Vagina (tissue), 2 donors: ENCODE results near the gene KCTD1. TPM values are rescaled to one million over a fixed set of nuclear protein-coding genes. Genes with fewer than 3 reads are reported as not detected.

Source experiments
- DNase-seq, 2 donors: peaks; one replicate each; pipeline ENCODE4 v3.0.0-alpha.2; 2017; ENCODE audit errors: extremely low spot score in 2 of 2
- H3K27ac ChIP-seq: fragments of 200-600 bp; sonication (generic); one replicate; pipeline ENCODE4 v1.5.1; 2019
- H3K27me3 ChIP-seq: fragments of 200-600 bp; sonication (generic); one replicate; pipeline ENCODE4 v1.5.1; 2019
- H3K36me3 ChIP-seq, 2 donors: fragments of 200-600 bp; sonication (generic); one replicate each; pipeline ENCODE4 v1.5.1; 2017 to 2019
- H3K4me1 ChIP-seq: fragments of 200-600 bp; sonication (generic); one replicate; pipeline ENCODE4 v1.5.1; 2019
- H3K4me3 ChIP-seq, 2 donors: fragments of 200-600 bp; sonication (generic); 1 replicate in 1 of 2; 2 replicates in 1 of 2; pipeline ENCODE4 v1.5.1; 2016 to 2019
- H3K9me3 ChIP-seq: fragments of 200-600 bp; sonication (generic); one replicate; pipeline ENCODE4 v1.5.1; 2019
- CTCF ChIP-seq, 3 experiments: fragments of 450-650 bp in 2 of 3; fragments of 200-600 bp in 1 of 3; sonication (generic) in 1 of 3; IDR thresholded peaks; one replicate each; pipeline ENCODE4 v1.5.1; 2017 to 2019; ENCODE audit warnings: antibody characterized with exemption in 3 of 3, mild to moderate bottlenecking in 2 of 3, moderate library complexity in 2 of 3
- POLR2A ChIP-seq, 2 donors: fragments of 450-650 bp; IDR thresholded peaks; one replicate each; pipeline ENCODE4 v1.6.1; 2017; ENCODE audit warnings: antibody characterized with exemption in 2 of 2, mild to moderate bottlenecking in 2 of 2, moderate library complexity in 2 of 2
- POLR2AphosphoS5 ChIP-seq, 2 donors: sonication (generic); formaldehyde crosslinking; IDR thresholded peaks; one replicate each; pipeline ENCODE4 v1.9.0; 2017; ENCODE audit warnings: antibody characterized with exemption in 2 of 2, mild to moderate bottlenecking in 2 of 2, low read depth in 1 of 2; ENCODE audit not compliant: insufficient read depth in 1 of 2
- intact Hi-C: fragments of 100-400 bp; cut with DNase I; formaldehyde crosslinking; loops from one replicate; pipeline ENCODE4 v1.15.1; 2023
- total RNA-seq: library from RNA; depleted of rRNA; stranded (reverse); fragments of >200 nt; gene quantifications from one replicate; pipeline ENCODE4 v1.2.3, GENCODE V29; 2016

Gene KCTD1
- total RNA-seq, result 46.9 TPM

DNA sequence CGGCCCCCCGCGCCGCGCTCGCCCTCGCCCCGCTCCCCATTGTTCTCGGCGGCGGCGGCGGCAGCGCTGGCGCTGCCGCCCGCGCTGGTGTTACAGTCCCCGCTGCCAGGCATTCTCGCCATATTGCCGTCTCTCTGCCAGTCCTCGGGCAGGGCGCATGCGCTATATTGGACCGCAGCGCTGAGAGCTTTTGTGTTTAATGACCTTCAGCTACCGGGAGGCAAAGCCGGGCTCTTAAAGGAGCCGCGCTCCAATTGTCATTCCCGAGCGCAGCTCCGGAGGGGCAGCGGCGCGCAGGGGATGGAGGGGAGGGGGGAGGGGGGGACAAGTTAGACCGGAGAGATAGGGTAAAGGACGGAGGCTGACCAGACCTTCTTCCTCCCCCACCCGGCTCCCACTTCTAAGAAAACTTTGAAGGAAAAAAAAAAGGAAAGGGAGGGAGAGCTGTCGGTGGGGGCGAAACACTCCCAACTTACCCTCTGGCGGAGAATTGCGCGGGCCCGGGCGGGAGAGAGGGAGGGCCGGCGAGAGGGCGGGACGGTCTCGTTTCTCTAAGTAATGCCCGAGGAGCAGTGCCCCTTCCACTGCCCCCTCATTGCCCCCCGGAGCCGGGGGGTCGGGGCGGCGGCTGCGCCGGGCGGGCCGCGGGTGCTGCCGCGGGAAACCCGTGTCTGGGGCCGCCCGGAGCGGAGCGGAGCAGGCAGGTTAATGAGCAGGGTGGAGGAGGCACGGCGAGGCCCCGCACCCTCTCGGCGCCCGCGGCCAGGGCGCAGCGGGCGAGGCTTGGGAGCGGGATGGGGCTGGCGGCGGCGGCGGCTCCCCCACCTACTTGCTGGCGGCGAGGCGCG, at the start of gene KCTD1:
TSS of gene KCTD1 (minus strand) at position 139 of the 848 bp plus-strand sequence. CDS start at position 122, 17 bp downstream.
- H3K9me3 ChIP-seq, result no peaks in the 10 kb centered on the region
- no peaks in the 10 kb centered on the region for H3K36me3 ChIP-seq
- peak within 1 kb of the TSS; percentile 77 to 84 for H3K4me3 ChIP-seq
- H3K27ac ChIP-seq, result peak within 1 kb of the TSS; percentile 85
- peaks cover 58% of the 10 kb centered on the region for H3K4me1 ChIP-seq
- no peak for TF ChIP-seq POLR2AphosphoS5 (IDR thresholded peaks at IDR 0.05; ENCODE audit: insufficient read depth in 1 of 2, low read depth in 1 of 2)
- no peak for TF ChIP-seq CTCF (IDR thresholded peaks at IDR 0.05)
- no peak for TF ChIP-seq POLR2A (IDR thresholded peaks at IDR 0.05)
- intact Hi-C loops, result loop anchor here (5.0 kb wide), 1 partner anchor 109 kb away; no protein-coding TSS in a partner anchor
- no peak for DNase-seq
- no peaks in the 10 kb centered on the region for H3K27me3 ChIP-seq

DNA sequence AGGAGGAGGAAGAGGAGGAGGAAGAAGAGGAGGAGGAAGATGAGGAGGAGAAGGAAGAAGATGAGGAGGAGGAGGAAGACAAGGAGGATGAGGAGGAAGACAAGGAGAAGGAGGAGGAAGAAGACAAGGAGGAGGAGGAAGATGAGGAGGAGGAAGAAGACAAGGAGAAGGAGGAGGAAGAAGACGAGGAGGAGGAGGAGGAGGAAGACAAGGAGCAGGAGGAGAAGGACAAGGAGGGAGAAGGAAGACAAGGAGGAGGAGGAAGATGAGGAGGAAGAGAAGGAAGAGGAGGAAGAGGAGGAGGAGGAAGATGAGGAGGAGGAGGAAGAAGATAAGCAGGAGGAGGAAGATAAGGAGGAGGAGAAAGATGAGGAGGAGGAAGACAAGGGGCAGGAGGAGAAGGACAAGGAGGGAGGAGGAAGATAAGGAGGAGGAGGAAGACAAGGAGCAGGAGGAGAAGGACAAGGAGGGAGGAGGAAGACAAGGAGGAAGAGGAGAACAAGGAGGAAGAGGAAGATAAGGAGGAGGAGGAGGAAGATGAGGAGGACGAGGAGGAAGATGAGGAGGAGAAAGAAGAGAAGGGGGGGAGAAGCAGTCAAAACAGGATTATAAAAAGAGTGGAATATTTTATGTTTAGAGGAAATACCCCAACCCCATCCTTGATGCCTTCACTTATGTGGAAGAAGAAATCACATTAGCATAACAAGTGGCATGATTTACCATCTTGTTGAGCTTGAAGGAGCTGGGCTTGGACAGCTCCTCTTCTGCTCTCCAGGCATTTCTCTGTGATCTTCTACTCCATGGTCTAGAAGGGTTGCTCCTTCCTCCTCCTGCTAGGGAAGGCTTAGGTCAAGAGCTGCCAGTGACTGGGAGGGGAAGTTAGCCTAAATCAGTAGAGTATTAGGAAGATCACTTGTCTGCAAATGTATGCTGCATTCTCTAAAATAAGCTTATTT, 45.3 kb upstream of the KCTD1 start:
- no peak overlapping the region for H3K4me3 ChIP-seq
- no peak for TF ChIP-seq CTCF (IDR thresholded peaks at IDR 0.05)
- no peak for TF ChIP-seq POLR2AphosphoS5 (IDR thresholded peaks at IDR 0.05; ENCODE audit: insufficient read depth in 1 of 2, low read depth in 1 of 2)
- TF ChIP-seq POLR2A (IDR thresholded peaks at IDR 0.05), result no peak
- H3K27ac ChIP-seq, result no peak overlapping the region
- no peaks in the 10 kb centered on the region for H3K36me3 ChIP-seq
- no peaks in the 10 kb centered on the region for H3K4me1 ChIP-seq
- no peaks in the 10 kb centered on the region for H3K27me3 ChIP-seq
- H3K9me3 ChIP-seq, result no peaks in the 10 kb centered on the region
- DNase-seq, result no peak
- intact Hi-C loops, result no loop called here

- no peaks in the 10 kb centered on the region for H3K4me1 ChIP-seq
- intact Hi-C loops, result no loop called here
- peaks cover 5% of the 10 kb centered on the region for H3K9me3 ChIP-seq
- DNase-seq, result no peak
- H3K27me3 ChIP-seq, result no peaks in the 10 kb centered on the region
- H3K27ac ChIP-seq, result no peak overlapping the region
- no peaks in the 10 kb centered on the region for H3K36me3 ChIP-seq
- TF ChIP-seq POLR2A (IDR thresholded peaks at IDR 0.05), result no peak
- no peak for TF ChIP-seq CTCF (IDR thresholded peaks at IDR 0.05)
- no peak for TF ChIP-seq POLR2AphosphoS5 (IDR thresholded peaks at IDR 0.05; ENCODE audit: insufficient read depth in 1 of 2, low read depth in 1 of 2)
- no peak overlapping the region for H3K4me3 ChIP-seq
These were observed 36.4 kb upstream of the KCTD1 start for GRCh38 chr18:26584745-26585144.

DNA sequence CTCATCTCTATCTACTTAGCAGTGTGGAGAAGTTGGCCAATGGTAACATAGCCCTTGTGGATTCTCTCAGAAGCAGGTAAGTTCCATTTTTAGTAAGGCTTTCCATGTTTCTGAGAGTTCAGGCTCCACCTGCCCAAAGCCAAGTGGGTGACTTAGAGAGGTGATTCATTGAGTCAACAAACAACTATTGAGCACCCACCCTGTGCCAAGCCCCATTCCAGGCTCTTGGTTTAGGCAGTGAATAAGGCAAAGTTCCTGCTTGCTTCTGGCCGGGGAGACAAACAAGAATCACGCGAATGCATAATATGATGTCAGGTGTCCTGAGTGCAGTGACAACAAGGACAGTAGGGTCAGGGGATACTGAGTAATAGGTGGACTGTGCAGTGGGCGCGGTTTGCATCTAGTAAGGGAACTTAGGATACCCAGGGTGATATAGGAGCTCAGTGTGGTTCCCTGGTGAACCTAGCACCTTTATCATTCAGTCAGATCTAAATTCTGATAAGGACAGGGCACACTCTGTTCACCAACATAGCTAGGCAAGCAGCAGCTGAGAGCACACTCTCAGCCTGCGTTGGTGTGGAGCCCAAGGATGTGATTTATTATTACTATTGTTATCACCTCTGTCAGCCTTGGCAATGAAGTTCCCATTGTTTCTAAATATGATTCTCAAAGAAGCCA, 31.7 kb upstream of the KCTD1 start:
- Histone ChIP-seq H3K27ac (no peak overlapping the region), H3K4me1 (peaks cover 8% of the 10 kb centered on the region), H3K4me3 (no peak overlapping the region), H3K9me3 (no peaks in the 10 kb centered on the region), H3K36me3 (no peaks in the 10 kb centered on the region), H3K27me3 (no peaks in the 10 kb centered on the region)
- intact Hi-C loops, result no loop called here
- no peak for TF ChIP-seq POLR2A (IDR thresholded peaks at IDR 0.05)
- peak in 1 of 2 donors; percentile 13 for TF ChIP-seq POLR2AphosphoS5 (IDR thresholded peaks at IDR 0.05; ENCODE audit: insufficient read depth in 1 of 2, low read depth in 1 of 2)
- no peak for DNase-seq

GRCh38 chr18:26575865-26576217, 27.5 kb upstream of the KCTD1 start:
- Histone ChIP-seq H3K4me3 (peak overlapping the region; percentile 29 to 40), H3K9me3 (no peaks in the 10 kb centered on the region), H3K27me3 (no peaks in the 10 kb centered on the region), H3K36me3 (no peaks in the 10 kb centered on the region), H3K27ac (no peak overlapping the region), H3K4me1 (peaks cover 13% of the 10 kb centered on the region)
- intact Hi-C loops, result no loop called here
- TF ChIP-seq CTCF (IDR thresholded peaks at IDR 0.05), result no peak
- TF ChIP-seq POLR2A (IDR thresholded peaks at IDR 0.05), result no peak
- TF ChIP-seq POLR2AphosphoS5 (IDR thresholded peaks at IDR 0.05; ENCODE audit: insufficient read depth in 1 of 2, low read depth in 1 of 2), result no peak
- DNase-seq, result no peak
